Left forelimb (tissue), 1 donor: Measurements from ENCODE around the gene TIAM1.

Source experiments
- DNase-seq: peaks from one replicate; pipeline ENCODE4 v3.0.0-alpha.2; 2018; ENCODE audit warnings: low spot score

Gene TIAM1

DNA sequence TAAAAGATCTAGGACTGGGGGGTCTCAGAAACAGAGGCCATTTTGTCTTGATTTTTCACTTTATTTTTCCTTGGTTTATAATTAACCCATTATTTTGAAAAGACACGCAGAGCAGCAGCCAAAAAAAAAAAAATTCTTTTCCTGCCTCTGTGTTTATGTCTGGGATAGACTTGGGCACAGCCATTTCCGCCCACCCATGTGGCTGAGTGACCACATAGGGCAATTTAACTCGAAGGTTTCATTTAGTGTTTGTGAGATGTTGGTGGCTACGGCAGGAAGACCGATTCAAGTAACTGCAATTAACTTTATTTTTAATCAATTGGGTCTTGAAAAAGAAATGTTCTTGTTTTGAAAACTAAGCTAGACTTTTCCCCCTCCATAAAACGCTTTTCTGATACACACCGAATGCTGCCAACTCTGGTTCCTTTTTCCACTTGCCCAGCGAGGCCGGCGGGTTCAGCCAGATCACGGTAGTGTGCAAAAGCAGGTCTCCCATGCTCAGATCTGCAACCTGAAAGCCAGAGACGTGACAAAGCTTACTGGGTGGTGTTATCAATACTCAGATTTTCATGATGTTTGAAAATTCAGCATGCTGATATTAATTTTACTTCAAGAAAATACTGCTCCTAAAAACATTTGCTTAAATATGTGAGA lies 208.4 kb downstream of the TIAM1 start:
- DNase-seq = no peak

DNA sequence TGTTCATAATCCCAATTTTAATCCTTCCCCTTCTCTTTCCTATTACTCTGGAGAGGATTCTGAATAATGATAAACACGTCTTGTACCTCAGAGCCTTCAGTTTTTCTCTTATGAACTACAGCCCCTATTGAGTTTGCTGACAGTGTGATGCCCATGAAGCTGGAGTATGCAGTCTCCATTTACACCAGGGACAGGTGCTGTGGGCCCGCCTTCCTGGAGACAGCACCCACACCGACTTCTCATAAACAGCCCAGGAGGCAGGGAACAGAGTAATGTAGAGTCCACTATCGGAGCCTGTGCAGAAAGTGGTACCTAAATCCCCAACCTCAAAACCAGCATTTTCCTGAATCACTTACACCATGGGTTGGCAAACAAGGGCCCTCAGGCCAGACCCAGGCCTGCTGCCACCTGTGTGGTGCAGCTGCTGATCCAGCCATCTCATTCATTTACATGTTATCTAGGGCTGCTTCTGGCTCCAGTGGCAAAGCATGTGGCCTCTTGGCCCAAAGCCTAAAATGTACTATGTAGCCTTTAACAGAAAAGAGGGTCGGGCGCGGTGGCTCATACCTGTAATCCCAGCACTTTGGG lies 210.7 kb downstream of the TIAM1 start:
- no peak for DNase-seq

DNA sequence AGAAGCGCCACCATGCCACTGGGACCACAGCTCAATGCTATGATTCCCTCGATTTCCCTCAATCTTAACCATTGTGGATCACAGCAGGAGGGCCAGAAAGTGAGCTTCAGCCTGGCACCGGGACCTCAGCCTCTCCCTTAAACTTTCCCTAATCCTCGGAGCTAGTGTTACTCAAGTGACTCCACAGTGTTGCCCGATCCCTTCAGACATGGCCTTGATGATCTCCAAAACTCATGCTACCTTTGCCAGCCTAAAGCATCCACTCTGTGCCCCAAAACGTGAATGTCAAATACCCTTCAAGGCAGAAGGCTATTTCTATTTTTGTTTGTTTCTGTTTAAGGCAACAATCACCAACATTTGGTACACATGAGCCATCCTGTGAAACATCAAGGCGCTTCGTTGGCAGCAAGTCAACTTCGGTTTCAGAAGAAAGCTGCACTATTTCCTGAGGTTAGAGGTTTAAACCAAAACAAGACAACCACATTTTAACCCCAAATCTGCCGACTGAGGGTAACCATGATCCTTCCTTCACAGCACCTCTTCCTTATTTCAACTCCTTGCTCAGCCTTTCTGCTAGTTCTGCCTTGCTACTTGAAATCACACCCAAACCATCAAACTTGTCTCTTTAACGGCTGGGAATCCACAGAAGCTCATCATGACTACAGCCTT lies 211.4 kb downstream of the TIAM1 start:
- no peak for DNase-seq

DNA sequence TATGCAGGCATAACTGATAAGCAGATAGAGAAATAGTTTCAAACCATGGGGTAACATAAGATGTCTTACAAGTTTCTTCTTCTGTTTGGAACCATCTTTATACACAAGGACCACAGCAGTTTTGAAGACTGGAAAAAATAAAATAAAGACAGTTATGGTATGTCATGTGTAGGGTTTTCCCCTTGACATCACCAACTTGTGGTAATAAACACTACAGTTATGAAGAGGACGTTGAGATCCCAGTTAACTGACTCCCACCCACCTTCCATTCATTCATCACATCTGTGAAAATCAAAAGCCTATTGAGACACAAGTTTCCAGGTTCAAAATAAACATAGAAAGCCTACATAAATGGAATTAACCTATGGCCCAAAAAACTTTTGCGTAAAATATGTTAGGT lies 213.2 kb downstream of the TIAM1 start:
- DNase-seq = no peak

DNA sequence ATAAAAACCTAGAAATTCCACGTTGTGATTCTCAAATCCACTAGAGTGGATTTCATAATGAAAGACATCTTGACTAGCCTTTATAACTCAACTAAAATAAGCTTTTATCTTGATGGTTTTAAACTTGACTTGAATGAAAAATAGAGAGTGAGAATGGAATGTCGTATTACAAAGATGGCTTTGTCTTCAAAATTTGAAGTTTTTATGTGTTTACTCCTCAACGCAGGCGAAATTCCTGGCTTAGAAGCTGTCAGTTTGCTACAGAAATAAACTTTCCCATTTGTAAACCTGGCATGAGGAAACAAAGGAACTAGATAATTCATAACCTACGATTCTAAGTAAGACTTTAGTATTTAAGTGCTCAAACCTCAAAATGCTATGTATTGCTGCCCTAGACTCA lies 215.8 kb downstream of the TIAM1 start:
- no peak for DNase-seq

DNA sequence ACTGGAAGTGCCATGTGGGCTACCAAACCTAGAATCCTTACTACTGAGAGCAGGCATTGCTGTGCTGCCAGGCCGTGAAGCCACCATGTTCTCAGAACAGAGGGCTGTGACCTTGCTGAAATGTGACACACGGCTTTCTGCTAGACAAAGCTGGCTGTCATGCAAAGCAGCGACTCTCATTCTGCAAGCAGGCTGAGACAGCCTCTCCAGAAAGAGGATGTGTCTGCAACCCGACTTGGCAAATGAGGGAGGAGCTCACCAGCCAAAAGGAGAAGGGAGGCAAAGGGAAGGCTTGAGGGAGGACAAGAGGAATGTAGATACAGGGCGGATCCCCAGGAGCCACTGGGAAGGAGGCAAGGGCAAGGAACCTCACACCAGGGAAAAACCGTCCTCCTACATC lies 220.1 kb downstream of the TIAM1 start:
- DNase-seq = no peak

DNA sequence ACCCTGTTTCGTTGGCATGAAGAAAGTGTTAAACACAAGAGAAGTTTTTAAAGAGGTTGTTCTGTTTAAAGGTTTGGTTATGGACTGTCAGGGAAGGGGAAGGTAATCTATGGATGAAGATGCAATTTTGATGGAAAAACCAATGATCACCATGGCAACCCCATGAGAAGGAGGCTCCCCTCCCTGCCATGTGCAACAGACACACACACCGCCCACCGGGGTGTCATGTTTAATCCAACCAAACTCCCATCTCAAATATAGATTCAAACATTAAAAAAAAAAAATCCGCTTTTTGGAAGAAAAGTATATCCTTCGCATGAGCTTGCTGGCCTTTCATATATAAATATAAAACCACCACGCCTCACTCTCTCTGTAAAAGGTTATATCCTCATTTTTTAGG lies 224.9 kb downstream of the TIAM1 start:
- DNase-seq = no peak

DNA sequence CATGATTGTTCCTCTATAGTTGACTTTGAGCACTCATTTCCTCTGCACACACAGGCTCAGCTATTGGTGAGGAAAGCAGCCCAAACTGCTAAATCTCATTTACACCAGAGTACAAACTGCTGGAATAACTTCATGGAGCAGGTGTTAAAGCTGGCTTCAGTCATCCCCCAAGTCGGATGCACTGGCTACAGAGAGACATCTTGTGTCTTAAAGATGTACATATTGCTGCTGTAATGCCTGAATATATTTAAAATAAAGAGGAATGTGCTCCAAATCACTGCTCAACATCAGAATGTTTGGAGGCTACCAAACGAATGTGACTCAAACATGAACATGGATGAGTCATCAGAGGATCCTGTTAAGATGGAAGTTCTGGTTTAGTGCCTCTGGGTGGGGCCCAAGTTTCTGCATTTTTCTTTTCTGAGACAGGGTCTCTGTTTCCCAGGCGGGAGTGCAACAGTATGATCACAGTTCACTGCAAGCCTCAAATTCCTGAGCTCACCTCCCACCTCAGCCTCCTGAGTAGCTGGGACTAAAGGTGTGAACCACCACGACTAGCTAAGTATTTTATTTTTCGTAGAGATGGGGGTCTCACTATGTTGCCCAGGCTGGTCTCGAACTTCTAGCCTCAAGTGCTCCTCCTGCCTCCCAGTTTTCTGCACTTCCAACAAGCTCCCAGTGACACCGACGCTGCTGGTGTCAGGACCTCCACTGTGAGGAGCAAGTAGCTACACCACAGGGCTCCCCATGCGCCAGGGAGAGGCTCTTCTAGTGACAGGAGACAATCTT lies 226.7 kb downstream of the TIAM1 start:
- no peak for DNase-seq

DNA sequence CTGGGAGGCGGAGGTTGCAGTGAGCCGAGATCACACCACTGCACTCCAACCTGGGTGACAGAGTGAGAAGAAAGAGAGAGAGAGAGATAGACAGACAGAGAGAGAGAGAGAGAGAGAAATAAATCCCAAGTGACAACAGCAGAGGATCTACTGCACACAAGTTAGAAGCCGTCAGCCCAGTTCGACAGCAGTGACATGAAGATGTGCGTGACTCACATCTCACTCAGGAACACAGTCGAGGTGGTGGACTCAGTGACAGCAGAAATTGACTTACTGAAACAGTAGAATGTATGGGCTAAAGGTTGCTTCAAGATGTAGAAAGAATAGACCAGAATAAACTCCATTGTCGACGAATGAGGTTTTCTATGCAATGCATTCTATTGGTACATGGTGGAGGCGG lies 228.8 kb downstream of the TIAM1 start:
- no peak for DNase-seq

DNA sequence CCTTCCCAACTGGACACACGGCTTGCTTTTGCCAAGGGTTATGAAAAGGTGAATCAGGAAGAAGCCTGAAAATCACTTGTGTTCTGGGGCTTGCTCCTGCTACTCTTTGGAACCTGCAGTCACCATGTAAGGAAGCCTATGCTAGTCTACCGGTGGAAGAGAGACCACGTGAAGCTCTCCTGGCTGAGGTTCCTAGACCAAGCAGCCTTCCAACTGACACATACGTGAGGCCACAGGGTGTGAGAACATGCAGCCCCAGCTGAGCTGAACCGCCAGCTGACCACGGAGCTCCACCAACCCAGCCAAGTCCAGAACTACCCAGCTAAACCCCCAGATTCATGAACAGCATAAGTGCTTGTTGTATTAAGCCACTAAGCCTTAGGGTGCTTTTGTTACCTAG lies 233.0 kb downstream of the TIAM1 start:
- no peak for DNase-seq

DNA sequence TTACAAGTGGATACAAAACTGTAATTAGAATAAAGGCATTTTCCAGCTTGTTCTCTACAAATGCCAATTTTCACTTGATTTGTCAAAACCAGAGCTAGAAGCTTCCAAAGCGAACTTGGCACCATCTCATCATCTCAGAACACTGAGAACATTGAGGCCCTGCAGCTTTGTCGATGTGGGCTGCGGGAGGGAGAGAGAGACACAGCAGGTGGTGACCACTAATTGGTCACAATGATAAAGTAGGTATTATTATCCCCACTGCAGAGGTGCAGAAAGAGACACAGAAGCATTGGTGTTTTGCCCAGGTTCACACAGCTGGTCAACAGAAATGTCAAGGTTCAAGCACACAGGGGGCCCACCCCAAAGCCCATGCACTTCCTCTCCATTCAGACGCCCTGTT lies 233.6 kb downstream of the TIAM1 start:
- DNase-seq = no peak

DNA sequence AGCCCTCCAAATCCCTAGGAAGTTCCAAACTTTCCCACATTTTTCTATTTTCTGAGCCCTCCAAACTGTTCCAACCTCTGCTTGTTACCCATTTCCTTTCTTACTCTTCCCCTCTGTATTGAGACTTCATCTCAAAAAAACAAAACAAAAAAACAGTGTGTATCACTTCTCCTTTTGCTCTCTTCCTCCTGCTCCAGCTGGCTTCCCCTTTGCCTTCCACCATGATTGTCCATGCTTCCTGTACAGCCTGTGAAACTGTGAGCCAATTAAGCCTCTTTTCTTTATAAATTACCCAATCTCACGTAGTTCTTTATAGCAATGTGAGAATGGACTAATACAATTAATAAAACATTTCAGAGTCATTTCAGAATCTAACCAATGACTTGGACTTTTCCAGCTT lies 236.2 kb downstream of the TIAM1 start:
- DNase-seq = no peak

DNA sequence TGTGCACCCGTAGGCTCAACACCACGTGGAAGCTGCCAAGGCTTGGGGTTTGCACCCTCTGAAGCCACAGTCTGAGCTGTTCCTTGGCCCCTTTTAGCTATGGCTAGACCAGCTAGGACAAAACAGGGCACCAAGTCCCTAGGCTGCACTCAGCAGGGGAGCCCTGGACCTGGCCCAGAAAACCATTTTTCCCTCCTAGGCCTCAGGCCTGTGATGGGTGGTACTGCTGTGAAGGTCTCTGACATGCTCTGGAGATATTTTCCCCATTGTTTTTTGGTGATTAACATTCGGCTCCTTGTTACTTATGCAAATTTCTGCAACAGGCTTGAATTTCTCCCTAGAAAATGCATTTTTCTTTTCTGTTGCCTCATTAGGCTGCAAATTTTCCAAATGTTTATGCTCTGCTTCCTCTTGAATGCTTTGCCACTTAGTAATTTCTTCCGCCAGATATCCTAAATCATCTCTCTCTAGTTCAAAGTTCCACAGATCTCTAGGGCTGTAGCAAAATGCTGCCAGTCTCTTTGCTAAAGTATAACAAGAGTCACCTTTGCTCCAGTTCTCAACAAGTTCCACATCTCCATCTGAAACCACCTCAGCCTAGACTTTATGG lies 236.8 kb downstream of the TIAM1 start:
- DNase-seq = no peak

DNA sequence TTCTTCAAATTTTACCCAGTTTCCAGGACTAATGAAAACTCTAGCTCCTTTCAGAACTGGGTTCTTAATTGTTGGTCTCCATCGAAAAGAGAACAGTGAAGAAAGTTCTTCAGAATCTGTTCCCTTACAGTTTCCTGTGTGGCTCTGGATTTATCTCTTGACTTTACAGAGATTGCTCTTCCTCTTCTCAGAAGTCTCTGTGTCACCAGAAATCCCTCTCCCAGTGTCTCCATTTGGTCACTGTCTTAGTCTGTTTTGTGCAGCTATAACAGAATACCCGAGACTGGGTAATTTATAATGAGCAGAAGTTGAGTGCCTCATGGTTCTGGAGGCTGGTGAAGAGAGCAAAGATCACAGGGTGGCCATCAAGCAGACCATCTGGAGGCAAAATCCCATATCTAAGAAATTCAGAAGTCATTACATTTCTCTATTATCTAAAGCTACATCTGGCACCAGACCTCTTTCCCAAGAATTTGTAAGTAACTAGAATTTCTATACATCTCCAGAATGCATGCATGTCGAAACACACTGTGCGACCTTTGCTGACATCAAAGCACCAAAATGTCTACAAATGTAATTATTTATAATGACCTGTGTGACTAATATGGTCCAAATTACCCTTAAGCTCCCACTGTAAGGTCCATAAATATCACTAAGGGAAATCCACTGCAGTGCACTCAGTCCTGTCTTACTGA lies 240.3 kb downstream of the TIAM1 start:
- DNase-seq = no peak

DNA sequence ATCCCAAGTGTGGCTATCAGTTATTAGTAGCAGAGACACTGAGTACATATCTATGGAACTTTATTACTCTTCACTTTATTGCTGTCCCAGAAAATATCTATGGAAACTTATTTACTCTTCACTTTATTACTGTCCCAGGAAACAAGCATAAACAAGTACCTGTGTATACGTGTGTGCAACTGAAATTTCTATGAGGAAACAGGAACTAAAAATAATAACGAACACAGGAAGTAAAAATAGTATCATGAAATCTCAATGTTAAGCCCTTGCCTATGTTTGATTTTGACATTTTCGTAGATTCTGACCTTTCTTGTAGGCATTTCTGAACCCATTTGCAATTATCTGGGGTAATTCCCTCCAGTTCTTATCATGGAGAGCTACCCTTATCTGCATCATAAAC lies 240.9 kb downstream of the TIAM1 start:
- no peak for DNase-seq

DNA sequence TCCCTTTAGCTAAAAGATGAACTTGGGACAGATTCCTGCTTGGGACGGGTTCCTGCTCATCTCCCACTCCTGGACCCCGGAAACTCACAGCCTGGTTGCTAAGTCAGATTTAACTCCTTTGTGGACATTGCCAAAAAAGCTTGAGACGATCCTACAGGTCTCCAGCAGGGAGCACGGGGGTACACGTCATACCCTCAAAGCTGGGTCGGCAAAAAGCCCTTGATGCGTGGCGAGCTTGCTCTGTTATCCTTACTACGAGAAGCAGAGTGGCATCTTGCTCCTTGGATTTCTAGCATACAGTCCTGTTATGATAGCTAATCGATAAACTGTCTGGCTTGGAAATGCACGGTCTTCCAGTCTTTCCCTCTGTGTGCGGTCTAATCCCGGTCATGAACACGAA lies 244.9 kb downstream of the TIAM1 start:
- DNase-seq = no peak

DNA sequence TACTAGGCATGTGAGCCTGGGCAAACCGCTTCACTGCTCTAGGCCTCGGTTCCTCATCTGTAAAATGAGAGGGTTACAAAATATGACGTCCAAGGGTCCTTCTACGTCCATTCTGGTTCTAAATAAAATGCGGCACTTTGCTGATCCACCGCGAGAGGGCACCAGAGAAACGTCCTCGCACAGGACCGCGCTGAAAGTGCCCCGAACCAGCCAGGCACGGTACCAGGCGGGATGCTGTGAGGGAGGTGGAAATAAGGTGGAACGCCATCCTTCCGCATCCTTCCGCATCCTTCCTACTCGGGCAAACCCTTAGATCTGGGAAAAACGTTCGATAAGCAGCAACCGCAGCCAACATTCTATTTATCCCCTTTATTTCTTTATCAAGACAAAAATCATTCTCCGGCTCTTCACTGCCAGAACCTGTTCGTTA lies 245.5 kb downstream of the TIAM1 start:
- DNase-seq = peak; percentile 80

DNA sequence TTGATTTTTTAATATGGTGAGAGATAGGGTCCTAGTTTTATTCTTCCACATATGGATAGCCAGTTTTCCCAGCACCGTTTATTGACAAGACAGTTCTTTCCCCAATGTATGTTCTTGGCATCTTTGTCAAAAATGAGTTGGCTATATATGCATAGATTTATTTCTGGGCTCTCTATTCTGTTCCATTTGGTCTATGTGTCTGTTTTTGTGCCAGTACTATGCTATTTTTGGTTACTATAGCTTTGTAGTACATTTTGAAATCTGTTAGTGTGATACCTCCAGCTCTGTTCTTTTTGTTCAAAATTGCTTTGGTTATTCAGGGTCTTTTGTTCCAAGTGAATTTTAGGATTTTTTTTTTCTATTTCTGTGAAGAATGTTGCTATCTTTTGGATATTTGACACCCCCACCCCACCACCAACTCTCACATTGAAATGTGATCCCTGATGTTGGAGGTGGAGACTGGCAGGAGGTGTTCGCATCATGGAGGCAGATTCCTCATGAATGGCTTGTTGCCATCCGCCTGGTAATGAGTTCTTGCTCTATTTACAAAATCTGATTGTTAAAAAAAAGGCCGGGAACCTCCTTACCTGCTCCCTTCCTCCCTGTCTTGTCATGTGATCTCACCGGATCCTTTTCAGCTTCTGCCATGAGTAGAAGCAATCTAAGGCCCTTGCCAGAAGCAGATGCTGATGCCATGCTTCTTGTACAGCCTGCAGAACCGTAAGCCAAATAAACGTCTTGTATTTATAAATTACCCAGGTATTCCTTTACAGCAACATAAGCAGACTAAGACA lies 251.0 kb downstream of the TIAM1 start:
- DNase-seq = no peak

DNA sequence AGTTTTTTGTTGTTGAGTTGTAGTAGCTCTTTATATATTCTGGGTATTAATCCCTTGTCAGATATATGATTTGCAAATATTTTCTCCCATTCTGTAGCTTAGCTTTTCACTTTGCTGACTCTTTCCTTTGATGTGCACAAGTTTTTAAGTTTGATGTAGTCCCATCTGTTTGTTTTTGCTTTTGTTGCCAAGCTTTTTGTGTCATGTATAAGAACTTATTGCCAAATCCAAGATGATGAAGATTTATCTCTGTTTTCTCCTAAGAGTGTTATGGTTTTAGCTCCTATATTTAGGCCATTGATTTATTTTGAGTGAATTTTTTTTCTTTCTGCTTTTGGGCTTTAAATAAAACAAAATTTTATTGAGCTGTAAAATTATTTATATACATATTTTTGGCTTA lies 253.7 kb downstream of the TIAM1 start:
- no peak for DNase-seq

DNA sequence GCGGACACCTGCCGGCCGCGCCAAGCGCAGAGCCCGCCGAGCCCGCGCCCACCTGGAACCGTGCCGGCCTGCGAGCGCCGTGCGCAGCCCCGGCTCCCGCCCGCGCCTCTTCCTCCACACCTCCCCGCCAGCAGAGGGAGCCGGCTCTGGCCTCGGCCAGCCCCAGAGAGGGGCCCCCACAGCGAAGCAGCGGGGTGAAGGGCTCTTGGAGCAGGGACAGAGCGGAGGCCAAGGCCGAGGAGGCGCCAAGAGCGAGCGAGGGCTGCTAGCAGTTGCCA lies 255.6 kb downstream of the TIAM1 start:
- no peak for DNase-seq
